ENCODE results near the gene PRMT7. TPM values are rescaled to one million over a fixed set of nuclear protein-coding genes. Genes with fewer than 3 reads are reported as not detected.
A peak's percentile ranks its signal among the peaks of the same experiment; 100 is the strongest.

Gene PRMT7, protein sequence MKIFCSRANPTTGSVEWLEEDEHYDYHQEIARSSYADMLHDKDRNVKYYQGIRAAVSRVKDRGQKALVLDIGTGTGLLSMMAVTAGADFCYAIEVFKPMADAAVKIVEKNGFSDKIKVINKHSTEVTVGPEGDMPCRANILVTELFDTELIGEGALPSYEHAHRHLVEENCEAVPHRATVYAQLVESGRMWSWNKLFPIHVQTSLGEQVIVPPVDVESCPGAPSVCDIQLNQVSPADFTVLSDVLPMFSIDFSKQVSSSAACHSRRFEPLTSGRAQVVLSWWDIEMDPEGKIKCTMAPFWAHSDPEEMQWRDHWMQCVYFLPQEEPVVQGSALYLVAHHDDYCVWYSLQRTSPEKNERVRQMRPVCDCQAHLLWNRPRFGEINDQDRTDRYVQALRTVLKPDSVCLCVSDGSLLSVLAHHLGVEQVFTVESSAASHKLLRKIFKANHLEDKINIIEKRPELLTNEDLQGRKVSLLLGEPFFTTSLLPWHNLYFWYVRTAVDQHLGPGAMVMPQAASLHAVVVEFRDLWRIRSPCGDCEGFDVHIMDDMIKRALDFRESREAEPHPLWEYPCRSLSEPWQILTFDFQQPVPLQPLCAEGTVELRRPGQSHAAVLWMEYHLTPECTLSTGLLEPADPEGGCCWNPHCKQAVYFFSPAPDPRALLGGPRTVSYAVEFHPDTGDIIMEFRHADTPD
- 25.8 to 30.2 TPM (median 27.4 TPM) in 3 replicates for polyA plus RNA-seq
- polyA plus RNA-seq (2011; ENCODE audit: low read depth): 23.5 TPM
- polyA plus RNA-seq (2011; cell fraction: cytosol; rRNA removed): 12.3 and 14.4 TPM in 2 replicates
- polyA plus RNA-seq (2011; cell fraction: nucleus; rRNA removed): 58.2 and 68.9 TPM in 2 replicates
- polyA plus RNA-seq (2012; ENCODE audit: low replicate concordance): 17.3 and 22.9 TPM in 2 replicates
- 33.4 to 44.0 TPM (median 35.0 TPM) in 3 replicates for polyA minus RNA-seq
- polyA minus RNA-seq (2011; cell fraction: cytosol; rRNA and poly(A)+ RNA removed): 39.1 TPM
- polyA minus RNA-seq (2011; cell fraction: nucleus; rRNA and poly(A)+ RNA removed): 24.9 and 36.1 TPM in 2 replicates

- dilution Hi-C loops (cut with MboI; ENCODE audit: extremely low pct_ligation_motif_present, low sequenced_read_pairs): no loop called here
- H3K9me3 ChIP-seq (ENCODE audit: control insufficient read depth, low read depth, low read length): no peaks in the 10 kb centered on the region
- no peaks in the 10 kb centered on the region for H3K27me3 ChIP-seq (ENCODE audit: control insufficient read depth, extremely low read depth, insufficient read depth, low read length)
- H3K27ac ChIP-seq (ENCODE audit: control insufficient read depth, insufficient read depth, low read length): peak within 1 kb of the TSS; percentile 57
- peaks cover 48% of the 10 kb centered on the region for H3K79me2 ChIP-seq (ENCODE audit: control insufficient read depth, insufficient read depth, low read length)
- DNase-seq (ENCODE audit: low read depth, low spot score): peak; percentile 36
- FAIRE-seq: no peak
- H4K20me1 ChIP-seq (ENCODE audit: control insufficient read depth, extremely low read depth, insufficient read depth, low read length): no peaks in the 10 kb centered on the region
- peak within 1 kb of the TSS; percentile 83 for H2AFZ ChIP-seq (ENCODE audit: control insufficient read depth, low read length)
- H3K36me3 ChIP-seq (ENCODE audit: control insufficient read depth in 2 of 2, extremely low read depth in 1 of 2, insufficient read depth in 2 of 2, low read length in 2 of 2): peaks cover 2 to 14% of the 10 kb centered on the region in 2 experiments
- H3K4me3 ChIP-seq (ENCODE audit: control insufficient read depth in 2 of 3, extremely low read depth in 1 of 3, insufficient read depth in 2 of 3, low read depth in 1 of 3, low read length in 3 of 3): peak within 1 kb of the TSS; percentile 92 to 98 (median 95)
- peak within 1 kb of the TSS; percentile 98 for H3K4me2 ChIP-seq (ENCODE audit: control insufficient read depth, extremely low read depth, insufficient read depth, low read depth, low read length)
- H3K9me1 ChIP-seq (ENCODE audit: control insufficient read depth, extremely low read depth, insufficient read depth, low read length): peaks cover 3% of the 10 kb centered on the region
- TF ChIP-seq EZH2 (IDR thresholded peaks at IDR 0.05; ENCODE audit: low read length): no peak
- TF ChIP-seq, protein P1, sequence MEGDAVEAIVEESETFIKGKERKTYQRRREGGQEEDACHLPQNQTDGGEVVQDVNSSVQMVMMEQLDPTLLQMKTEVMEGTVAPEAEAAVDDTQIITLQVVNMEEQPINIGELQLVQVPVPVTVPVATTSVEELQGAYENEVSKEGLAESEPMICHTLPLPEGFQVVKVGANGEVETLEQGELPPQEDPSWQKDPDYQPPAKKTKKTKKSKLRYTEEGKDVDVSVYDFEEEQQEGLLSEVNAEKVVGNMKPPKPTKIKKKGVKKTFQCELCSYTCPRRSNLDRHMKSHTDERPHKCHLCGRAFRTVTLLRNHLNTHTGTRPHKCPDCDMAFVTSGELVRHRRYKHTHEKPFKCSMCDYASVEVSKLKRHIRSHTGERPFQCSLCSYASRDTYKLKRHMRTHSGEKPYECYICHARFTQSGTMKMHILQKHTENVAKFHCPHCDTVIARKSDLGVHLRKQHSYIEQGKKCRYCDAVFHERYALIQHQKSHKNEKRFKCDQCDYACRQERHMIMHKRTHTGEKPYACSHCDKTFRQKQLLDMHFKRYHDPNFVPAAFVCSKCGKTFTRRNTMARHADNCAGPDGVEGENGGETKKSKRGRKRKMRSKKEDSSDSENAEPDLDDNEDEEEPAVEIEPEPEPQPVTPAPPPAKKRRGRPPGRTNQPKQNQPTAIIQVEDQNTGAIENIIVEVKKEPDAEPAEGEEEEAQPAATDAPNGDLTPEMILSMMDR (optimal IDR thresholded peaks at IDR 0.05 in 1 of 3, IDR thresholded peaks at IDR 0.05 in 1 of 3, conservative IDR thresholded peaks at IDR 0.05 in 1 of 3; ENCODE audit: extremely low read depth in 1 of 3, insufficient read depth in 2 of 3, low read length in 3 of 3): peak in 1 of 3 experiments; percentile 20
- peaks cover 15% of the 10 kb centered on the region for H3K4me1 ChIP-seq (ENCODE audit: control insufficient read depth, extremely low read depth, insufficient read depth, low read length)
- peak within 1 kb of the TSS; percentile 83 for H3K9ac ChIP-seq (ENCODE audit: control insufficient read depth, extremely low read depth, insufficient read depth, low read length)
Measured at GRCh38 chr16:68310774-68311511, at the start of gene PRMT7, which contains the start of gene SLC7A6OS. PRMT7 (plus strand) TSS chr16:68311019; CDS start chr16:68315980, 4,961 bp downstream. SLC7A6OS (minus strand) TSS chr16:68310946; CDS start chr16:68310926, 20 bp downstream.

DNA sequence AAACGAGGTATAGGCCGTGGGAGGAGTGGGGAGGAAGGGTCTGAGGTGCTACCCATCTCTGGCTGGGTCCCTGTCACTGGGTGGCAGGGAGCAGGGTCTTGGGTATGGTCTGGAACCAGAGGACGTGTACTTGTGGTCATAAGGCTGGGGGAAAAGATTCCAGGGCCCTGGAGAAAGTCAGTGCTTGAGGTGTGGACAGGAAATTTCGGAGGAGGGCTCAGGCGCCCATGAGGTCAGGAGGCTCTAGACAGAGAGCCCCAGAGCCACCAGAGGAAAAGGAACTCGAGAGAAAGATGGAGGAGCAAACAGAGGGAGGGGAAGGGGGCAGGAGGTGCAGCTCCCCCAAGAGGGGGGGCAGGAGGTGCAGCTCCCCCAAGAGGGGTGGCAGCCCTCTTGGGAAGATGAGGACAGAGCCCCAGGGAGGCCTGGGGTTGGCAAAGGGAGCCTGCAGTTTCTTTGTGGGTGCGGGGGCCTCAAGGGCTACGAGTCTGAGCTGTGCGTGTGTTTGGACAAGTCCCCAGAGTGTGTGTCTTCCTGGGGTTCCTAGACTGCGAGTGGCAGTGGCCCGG lies 47.2 kb upstream of the PRMT7 start:
- H3K9me3 ChIP-seq (ENCODE audit: control insufficient read depth, low read depth, low read length): no peaks in the 10 kb centered on the region
- peaks cover 17% of the 10 kb centered on the region in 2 experiments for H3K36me3 ChIP-seq (ENCODE audit: control insufficient read depth in 2 of 2, extremely low read depth in 1 of 2, insufficient read depth in 2 of 2, low read length in 2 of 2)
- dilution Hi-C loops (cut with MboI; ENCODE audit: extremely low pct_ligation_motif_present, low sequenced_read_pairs): no loop called here
- peak overlapping the region; percentile 68 to 94 (median 82) for H3K4me3 ChIP-seq (ENCODE audit: control insufficient read depth in 2 of 3, extremely low read depth in 1 of 3, insufficient read depth in 2 of 3, low read depth in 1 of 3, low read length in 3 of 3)
- FAIRE-seq: no peak
- H3K27me3 ChIP-seq (ENCODE audit: control insufficient read depth, extremely low read depth, insufficient read depth, low read length): no peaks in the 10 kb centered on the region
- TF ChIP-seq, protein P1 (optimal IDR thresholded peaks at IDR 0.05 in 1 of 3, IDR thresholded peaks at IDR 0.05 in 1 of 3, conservative IDR thresholded peaks at IDR 0.05 in 1 of 3; ENCODE audit: extremely low read depth in 1 of 3, insufficient read depth in 2 of 3, low read length in 3 of 3): no peak
- TF ChIP-seq EZH2 (IDR thresholded peaks at IDR 0.05; ENCODE audit: low read length): no peak
- peaks cover 22% of the 10 kb centered on the region for H3K4me1 ChIP-seq (ENCODE audit: control insufficient read depth, extremely low read depth, insufficient read depth, low read length)
- peaks cover 2% of the 10 kb centered on the region for H4K20me1 ChIP-seq (ENCODE audit: control insufficient read depth, extremely low read depth, insufficient read depth, low read length)
- H2AFZ ChIP-seq (ENCODE audit: control insufficient read depth, low read length): peak overlapping the region; percentile 86
- H3K9ac ChIP-seq (ENCODE audit: control insufficient read depth, extremely low read depth, insufficient read depth, low read length): peak overlapping the region; percentile 90
- DNase-seq (ENCODE audit: low read depth, low spot score): no peak
- H3K9me1 ChIP-seq (ENCODE audit: control insufficient read depth, extremely low read depth, insufficient read depth, low read length): no peaks in the 10 kb centered on the region
- H3K79me2 ChIP-seq (ENCODE audit: control insufficient read depth, insufficient read depth, low read length): peaks cover 32% of the 10 kb centered on the region
- peak overlapping the region; percentile 87 for H3K27ac ChIP-seq (ENCODE audit: control insufficient read depth, insufficient read depth, low read length)
- peak overlapping the region; percentile 78 for H3K4me2 ChIP-seq (ENCODE audit: control insufficient read depth, extremely low read depth, insufficient read depth, low read depth, low read length)

Measured in keratinocyte (primary cell).